Mesodermal cell (in vitro differentiated cells): ENCODE data around the gene RAB3GAP2.
"Not testable (repeated sequence)": the region's sequence is repeated elsewhere in the genome, so short reads cannot be mapped to it uniquely, and the experiment has no call there.

Experiments used
- H3K27ac ChIP-seq: 2 replicates; pipeline ENCODE4 v1.7.0; 2013; ENCODE audit warnings: mild to moderate bottlenecking, low read depth, low read length, moderate library complexity; ENCODE audit not compliant: severe bottlenecking
- H3K36me3 ChIP-seq: 2 replicates; pipeline ENCODE4 v1.7.1; 2013; ENCODE audit warnings: mild to moderate bottlenecking, low read length, moderate library complexity; ENCODE audit not compliant: control insufficient read depth, insufficient read depth
- H3K4me1 ChIP-seq: one replicate; pipeline ENCODE4 v1.7.1; 2013; ENCODE audit warnings: mild to moderate bottlenecking, low read length; ENCODE audit not compliant: insufficient read depth, control insufficient read depth, poor library complexity, severe bottlenecking
- H3K4me3 ChIP-seq: 2 replicates; pipeline ENCODE4 v1.7.0; 2013; ENCODE audit warnings: low read length, control low read depth, mild to moderate bottlenecking; ENCODE audit not compliant: insufficient read depth, poor library complexity, severe bottlenecking; ENCODE audit errors: extremely low read depth
- H3K9me3 ChIP-seq: 2 replicates; pipeline ENCODE4 v1.7.1; 2013; ENCODE audit warnings: mild to moderate bottlenecking, low read length, moderate library complexity; ENCODE audit not compliant: control insufficient read depth
- WGBS, 2 experiments: methylation state at CpG; one replicate each; pipeline ENCODE4 v1.1.5; 2013; ENCODE audit warnings: missing lambda C conversion rate in 2 of 2; ENCODE audit not compliant: insufficient coverage in 2 of 2; 5-methylcytosine and 5-hydroxymethylcytosine counted together

The RAB3GAP2 gene

GRCh38 chr1:220224611-220225124 is 47.6 kb downstream of the RAB3GAP2 start:
- H3K4me1 ChIP-seq: no peaks in the 10 kb centered on the region

GRCh38 chr1:220224033-220224432 is 48.2 kb downstream of the RAB3GAP2 start:
- H3K4me3 ChIP-seq: no peak overlapping the region
- no CpG with 5 or more reads among the region's 2 CpGs for WGBS, 2 experiments
- no peaks in the 10 kb centered on the region for H3K4me1 ChIP-seq
- no peak overlapping the region for H3K27ac ChIP-seq
- H3K36me3 ChIP-seq: peaks cover 13% of the 10 kb centered on the region
- no peaks in the 10 kb centered on the region for H3K9me3 ChIP-seq

More at GRCh38 chr1:220224611-220225124, 47.6 kb downstream of the RAB3GAP2 start:
- H3K36me3 ChIP-seq: peaks cover 13% of the 10 kb centered on the region
- H3K4me3 ChIP-seq: no peak overlapping the region
- WGBS, 2 experiments: 100% methylated on average over 1 of the region's 1 CpG; no CpG with 5 or more reads in 1 of the 2 experiments
- no peak overlapping the region for H3K27ac ChIP-seq
- H3K9me3 ChIP-seq: no peaks in the 10 kb centered on the region

- Histone ChIP-seq H3K9me3 (no peaks in the 10 kb centered on the region), H3K27ac (no peak overlapping the region), H3K36me3 (peaks cover 12% of the 10 kb centered on the region), H3K4me3 (no peak overlapping the region), H3K4me1 (no peaks in the 10 kb centered on the region)
- no CpG with 5 or more reads among the region's 3 CpGs for WGBS, 2 experiments
These were observed 49.3 kb downstream of the RAB3GAP2 start for GRCh38 chr1:220222939-220223338.

GRCh38 chr1:220221670-220222069 is 50.6 kb downstream of the RAB3GAP2 start:
- Histone ChIP-seq H3K9me3 (no peaks in the 10 kb centered on the region), H3K4me1 (no peaks in the 10 kb centered on the region), H3K27ac (no peak overlapping the region), H3K36me3 (peaks cover 9% of the 10 kb centered on the region), H3K4me3 (no peak overlapping the region)
- WGBS, 2 experiments: 100% methylated on average over 1 of the region's 3 CpGs; no CpG with 5 or more reads in 1 of the 2 experiments

- no CpG with 5 or more reads among the region's 1 CpG for whole genome bisulfite sequencing, 2 experiments
- peaks cover 11% of the 10 kb centered on the region for H3K36me3 ChIP-seq
These were observed 51.0 kb downstream of the RAB3GAP2 start for GRCh38 chr1:220221269-220221668.

GRCh38 chr1:220220699-220221040 is 51.6 kb downstream of the RAB3GAP2 start:
- not testable (repeated sequence) for H3K4me3 ChIP-seq, H3K4me1 ChIP-seq, H3K27ac ChIP-seq, H3K9me3 ChIP-seq
- H3K36me3 ChIP-seq: peaks cover 11% of the 10 kb centered on the region
- WGBS, 2 experiments: 92 to 96% methylated on average over 4 of the region's 4 CpGs

More at GRCh38 chr1:220221269-220221668, 51.0 kb downstream of the RAB3GAP2 start:
- no peak overlapping the region for H3K27ac ChIP-seq
- H3K4me1 ChIP-seq: no peaks in the 10 kb centered on the region
- H3K4me3 ChIP-seq: no peak overlapping the region
- H3K9me3 ChIP-seq: no peaks in the 10 kb centered on the region

- Histone ChIP-seq H3K9me3 (no peaks in the 10 kb centered on the region), H3K27ac (no peak overlapping the region), H3K4me3 (no peak overlapping the region), H3K36me3 (peaks cover 5% of the 10 kb centered on the region), H3K4me1 (no peaks in the 10 kb centered on the region)
- WGBS, 2 experiments: 93 to 95% methylated on average over 8 to 12 of the region's 15 CpGs
These were observed 52.2 kb downstream of the RAB3GAP2 start for GRCh38 chr1:220219865-220220698.

- Histone ChIP-seq H3K36me3 (peaks cover 5% of the 10 kb centered on the region), H3K27ac (no peak overlapping the region), H3K9me3 (no peaks in the 10 kb centered on the region), H3K4me3 (no peak overlapping the region), H3K4me1 (no peaks in the 10 kb centered on the region)
These were observed 53.2 kb downstream of the RAB3GAP2 start for GRCh38 chr1:220219136-220219442.

GRCh38 chr1:220218397-220219135 is 53.7 kb downstream of the RAB3GAP2 start:
- H3K4me3 ChIP-seq, H3K9me3 ChIP-seq, H3K36me3 ChIP-seq, H3K4me1 ChIP-seq, H3K27ac ChIP-seq: not testable (repeated sequence)
- 0% methylated on average over 1 of the region's 6 CpGs; no CpG with 5 or more reads in 1 of the 2 experiments for WGBS, 2 experiments

GRCh38 chr1:220217383-220217988 is 54.8 kb downstream of the RAB3GAP2 start:
- Histone ChIP-seq H3K4me3 (no peak overlapping the region), H3K9me3 (no peaks in the 10 kb centered on the region), H3K27ac (no peak overlapping the region), H3K36me3 (peaks cover 7% of the 10 kb centered on the region), H3K4me1 (no peaks in the 10 kb centered on the region)
- WGBS, 2 experiments: 60% methylated on average over 1 of the region's 2 CpGs; no CpG with 5 or more reads in 1 of the 2 experiments
